ENCODE data around the gene MYH14. TPM values are rescaled to one million over a fixed set of nuclear protein-coding genes. Genes with fewer than 3 reads are reported as not detected.

Gene MYH14
- total RNA-seq, 1 donor from 2014 or later, result 23.8 TPM

DNA sequence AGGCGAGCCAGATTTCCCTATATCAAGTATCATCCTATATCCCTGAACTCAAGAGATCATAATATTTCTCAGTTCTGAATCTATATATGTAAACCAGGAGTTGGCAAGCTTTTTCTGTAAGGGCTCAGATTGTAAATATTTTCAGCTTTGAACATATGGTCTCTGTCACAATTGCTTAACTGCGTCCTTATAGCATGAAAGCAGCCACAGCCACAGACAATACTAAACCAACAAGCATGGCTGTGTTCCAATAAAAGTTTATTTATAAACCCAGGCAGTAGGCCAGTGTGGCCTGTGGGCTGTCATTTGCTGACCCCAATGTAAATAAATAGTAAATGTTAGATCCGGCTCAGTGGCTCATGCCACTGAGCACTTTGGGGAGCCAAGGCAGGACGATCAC, 12.2 kb upstream of the MYH14 start:
- no peak overlapping the region for H3K4me3 ChIP-seq (ENCODE audit: low read depth, low read length)
- DNase-seq (ENCODE audit: low read depth), result no peak
- TF ChIP-seq, protein P1, sequence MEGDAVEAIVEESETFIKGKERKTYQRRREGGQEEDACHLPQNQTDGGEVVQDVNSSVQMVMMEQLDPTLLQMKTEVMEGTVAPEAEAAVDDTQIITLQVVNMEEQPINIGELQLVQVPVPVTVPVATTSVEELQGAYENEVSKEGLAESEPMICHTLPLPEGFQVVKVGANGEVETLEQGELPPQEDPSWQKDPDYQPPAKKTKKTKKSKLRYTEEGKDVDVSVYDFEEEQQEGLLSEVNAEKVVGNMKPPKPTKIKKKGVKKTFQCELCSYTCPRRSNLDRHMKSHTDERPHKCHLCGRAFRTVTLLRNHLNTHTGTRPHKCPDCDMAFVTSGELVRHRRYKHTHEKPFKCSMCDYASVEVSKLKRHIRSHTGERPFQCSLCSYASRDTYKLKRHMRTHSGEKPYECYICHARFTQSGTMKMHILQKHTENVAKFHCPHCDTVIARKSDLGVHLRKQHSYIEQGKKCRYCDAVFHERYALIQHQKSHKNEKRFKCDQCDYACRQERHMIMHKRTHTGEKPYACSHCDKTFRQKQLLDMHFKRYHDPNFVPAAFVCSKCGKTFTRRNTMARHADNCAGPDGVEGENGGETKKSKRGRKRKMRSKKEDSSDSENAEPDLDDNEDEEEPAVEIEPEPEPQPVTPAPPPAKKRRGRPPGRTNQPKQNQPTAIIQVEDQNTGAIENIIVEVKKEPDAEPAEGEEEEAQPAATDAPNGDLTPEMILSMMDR (conservative IDR thresholded peaks at IDR 0.05; ENCODE audit: low read depth, low read length), result no peak

DNA sequence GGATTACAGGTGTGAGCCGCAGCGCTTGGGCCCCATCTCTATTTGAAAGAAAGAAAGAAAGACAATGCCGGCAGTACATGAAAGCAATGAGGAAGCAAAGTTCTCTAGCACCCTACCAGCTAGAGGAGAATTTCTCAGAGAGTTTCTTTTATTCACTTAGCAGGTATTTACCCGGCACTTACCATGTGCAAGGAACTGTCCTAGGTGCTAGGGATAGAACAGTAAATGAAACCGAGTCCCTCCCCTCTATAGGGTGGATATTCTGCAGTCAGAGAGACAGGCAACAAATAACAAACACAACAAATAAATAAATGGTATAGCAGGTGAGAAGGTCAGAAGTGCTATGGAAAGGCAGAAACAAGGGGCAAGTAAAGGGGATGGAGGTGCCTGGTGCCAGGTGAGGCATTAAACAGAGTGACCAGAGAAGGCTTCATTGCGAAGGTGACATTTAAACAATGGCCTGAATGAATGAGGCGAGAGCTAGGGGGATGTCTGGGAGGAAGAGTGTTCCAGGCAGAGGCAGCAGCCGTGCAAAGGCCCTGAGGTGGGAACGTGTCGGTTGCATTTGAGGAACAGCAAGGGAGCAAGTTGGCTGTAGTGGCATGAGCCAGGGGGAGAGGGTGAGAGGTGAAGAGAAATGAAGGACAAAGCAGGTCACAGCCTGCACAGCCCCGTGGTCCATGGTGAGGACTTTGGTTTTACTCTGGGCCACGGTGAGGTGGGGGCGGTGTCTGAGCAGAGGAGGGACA, 10.8 kb upstream of the MYH14 start:
- H3K4me3 ChIP-seq (ENCODE audit: low read depth, low read length), result no peak overlapping the region
- TF ChIP-seq, protein P1 (conservative IDR thresholded peaks at IDR 0.05; ENCODE audit: low read depth, low read length), result no peak
- no peak for DNase-seq (ENCODE audit: low read depth)

DNA sequence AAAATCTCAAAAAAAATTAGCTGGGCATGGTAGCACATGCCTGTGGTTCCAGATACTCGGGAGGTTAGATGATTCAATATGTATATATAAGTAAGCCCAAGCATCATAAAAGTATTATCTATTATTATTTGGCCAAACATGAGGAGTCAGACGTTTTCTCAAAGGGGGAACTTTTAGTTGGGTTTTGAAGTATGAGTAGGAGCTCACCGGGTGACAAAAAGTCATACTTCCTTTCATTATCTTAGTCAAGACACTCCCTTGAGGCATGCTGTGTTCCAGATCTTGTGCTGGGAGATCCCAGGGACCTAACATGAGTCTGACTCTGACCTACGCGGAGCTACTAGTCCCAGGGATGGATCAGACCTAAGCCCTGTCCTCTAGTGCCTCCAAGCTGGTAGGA, 8.2 kb upstream of the MYH14 start:
- no peak for DNase-seq (ENCODE audit: low read depth)
- TF ChIP-seq, protein P1 (conservative IDR thresholded peaks at IDR 0.05; ENCODE audit: low read depth, low read length), result no peak
- H3K4me3 ChIP-seq (ENCODE audit: low read depth, low read length), result no peak overlapping the region

DNA sequence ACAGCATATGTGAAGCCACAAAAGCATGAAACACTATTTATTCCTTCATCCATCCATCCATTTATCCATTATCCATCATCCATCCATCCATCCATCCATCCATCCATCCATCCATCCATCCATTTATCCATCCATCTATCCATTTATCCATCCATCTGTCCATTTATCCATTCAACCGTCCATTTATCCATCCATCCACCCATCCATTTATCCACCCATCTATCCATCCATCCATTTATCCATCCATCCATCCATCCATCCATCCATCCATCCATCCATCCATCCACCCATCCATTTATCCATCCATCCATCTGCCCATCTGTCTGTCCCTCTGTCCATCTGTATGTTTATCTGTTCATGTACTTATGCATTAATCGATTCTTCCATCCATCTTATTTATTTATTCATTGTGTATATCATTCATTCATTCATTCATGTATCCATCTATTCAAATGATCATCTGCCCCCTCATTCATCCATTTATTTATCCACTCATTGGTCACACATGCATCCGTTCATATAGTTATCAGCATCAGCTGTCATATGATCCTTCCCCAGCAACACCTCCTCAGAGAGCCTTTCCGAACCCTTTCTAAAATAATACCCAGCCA, 7.0 kb upstream of the MYH14 start:
- no peak for DNase-seq (ENCODE audit: low read depth)
- no peak overlapping the region for H3K4me3 ChIP-seq (ENCODE audit: low read depth, low read length)
- TF ChIP-seq, protein P1 (conservative IDR thresholded peaks at IDR 0.05; ENCODE audit: low read depth, low read length), result no peak

DNA sequence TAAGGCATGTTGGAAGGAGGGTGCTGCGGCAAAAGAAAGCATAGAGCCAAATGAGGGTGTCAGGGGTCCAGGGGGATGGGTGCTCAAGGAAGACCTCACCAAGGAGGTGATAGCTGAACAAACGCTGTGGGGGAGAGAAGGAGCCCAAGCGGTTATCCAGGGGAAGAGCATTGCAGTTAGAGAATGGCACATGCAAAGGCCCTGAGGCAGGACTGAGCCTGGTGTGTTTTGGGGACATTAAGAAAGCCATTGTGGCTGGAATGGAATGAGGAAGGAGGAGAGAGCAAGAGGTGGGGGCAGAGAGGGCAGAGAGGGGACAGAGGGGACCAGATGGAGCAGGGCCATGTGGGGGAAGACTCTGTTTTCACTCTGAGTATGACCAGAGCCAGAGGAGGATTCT, 6.1 kb upstream of the MYH14 start:
- TF ChIP-seq, protein P1 (conservative IDR thresholded peaks at IDR 0.05; ENCODE audit: low read depth, low read length), result no peak
- DNase-seq (ENCODE audit: low read depth), result no peak
- H3K4me3 ChIP-seq (ENCODE audit: low read depth, low read length), result no peak overlapping the region

DNA sequence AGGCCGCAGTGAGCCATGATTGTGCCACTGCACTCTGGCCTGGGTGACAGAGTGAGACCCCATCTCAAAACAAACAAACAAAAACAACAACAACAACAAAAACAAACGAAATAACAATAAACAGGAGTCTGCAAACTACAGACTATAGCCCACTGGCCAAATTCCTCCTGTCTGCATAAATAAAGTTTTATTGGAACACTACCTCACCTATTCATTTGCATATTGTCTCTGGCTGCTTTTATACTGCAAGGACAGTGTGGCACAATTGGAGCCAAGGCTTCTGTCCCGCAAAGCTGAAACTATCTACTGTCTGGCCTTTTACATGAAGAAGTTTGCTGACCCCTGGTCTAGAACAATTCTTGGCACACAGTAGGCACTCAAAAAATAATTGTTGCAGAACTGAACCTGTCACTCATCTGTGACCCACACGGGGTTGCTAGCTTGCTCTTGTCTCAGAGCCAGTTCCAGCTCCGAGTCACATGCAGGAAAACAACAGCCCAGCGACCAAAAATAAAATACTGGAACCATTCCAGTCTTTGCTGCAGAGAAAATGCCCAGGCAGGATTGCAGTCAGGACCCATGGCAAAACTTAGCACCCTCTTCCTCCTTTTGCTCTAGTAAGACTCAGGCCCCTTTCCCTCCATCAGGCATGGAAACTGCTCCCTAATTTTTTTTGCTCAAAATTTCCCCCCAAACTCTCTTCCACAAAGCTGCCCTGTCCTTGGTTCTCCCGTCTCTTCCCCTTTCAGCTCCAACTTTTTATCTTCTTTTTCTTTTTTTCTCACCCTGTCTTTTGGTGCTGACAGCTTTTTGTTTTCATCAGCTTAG, 4.8 kb upstream of the MYH14 start:
- TF ChIP-seq, protein P1 (conservative IDR thresholded peaks at IDR 0.05; ENCODE audit: low read depth, low read length), result no peak
- no peak overlapping the region for H3K4me3 ChIP-seq (ENCODE audit: low read depth, low read length)
- DNase-seq (ENCODE audit: low read depth), result no peak

Data from epithelial cell of proximal tubule (primary cell).